Esophagus (tissue), 2 donors: ENCODE results near the gene TMEM117. TPM values are rescaled to one million over a fixed set of nuclear protein-coding genes. Genes with fewer than 3 reads are reported as not detected.

Source experiments
- polyA plus RNA-seq, 2 donors: library from polyadenylated mRNA; stranded (reverse); fragments of 200-250 nt; gene quantifications; one replicate each; pipeline ENCODE4 v1.2.3, GENCODE V29; 2013
- donor health status: healthy with polysubstance abuse.
- donor health status: Bipolar disorder and iron deficiency.

TMEM117 gene
- polyA plus RNA-seq, 2 donors = 5.2 to 6.6 TPM

Other genes starting within 250 kb of the TMEM117 start
- 1 to 10 TPM; 1.7 to 1.9 TPM for gene PUS7L, start 77.3 kb upstream of the TMEM117 start, polyA plus RNA-seq
- 10 to 100 TPM; 10.9 to 15.5 TPM for gene IRAK4, start 77.1 kb upstream of the TMEM117 start, polyA plus RNA-seq
- gene TWF1, start 29.8 kb upstream of the TMEM117 start, polyA plus RNA-seq = 100 to 1,000 TPM in 1 of 2 donors, 10 to 100 TPM in 1; 73.1 to 120 TPM